ENCODE measurements around the gene TP53.
"Not testable (repeated sequence)": the region's sequence is repeated elsewhere in the genome, so short reads cannot be mapped to it uniquely, and the experiment has no call there.

Gene TP53

DNA sequence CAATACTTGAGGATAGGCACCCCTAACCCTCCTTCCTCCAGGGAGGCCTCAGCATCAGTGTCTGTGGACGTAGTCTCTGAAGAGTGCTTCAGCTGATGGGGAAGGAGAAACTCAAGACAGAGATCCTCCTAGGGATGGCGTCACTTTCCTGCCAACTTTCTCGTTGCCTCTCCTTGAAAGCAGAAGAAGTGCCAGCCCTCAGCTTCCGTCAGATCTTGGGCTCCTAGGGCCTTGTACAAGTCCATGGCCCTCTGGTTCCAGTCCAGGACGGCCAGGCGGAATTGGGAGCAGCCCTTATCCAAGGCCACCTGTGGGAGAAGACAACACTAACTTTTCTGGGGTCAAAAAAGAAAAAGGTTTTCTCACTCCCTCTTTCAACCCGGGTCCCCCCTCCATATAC is 61.0 kb downstream of the TP53 start:
- H3K4me3 ChIP-seq (ENCODE audit: control insufficient read depth, low read depth, low read length), result peak overlapping the region; percentile 63; the same call in 1 of the 2 replicates
- DNase-seq (ENCODE audit: low read depth), result no peak
- TF ChIP-seq, protein P1, sequence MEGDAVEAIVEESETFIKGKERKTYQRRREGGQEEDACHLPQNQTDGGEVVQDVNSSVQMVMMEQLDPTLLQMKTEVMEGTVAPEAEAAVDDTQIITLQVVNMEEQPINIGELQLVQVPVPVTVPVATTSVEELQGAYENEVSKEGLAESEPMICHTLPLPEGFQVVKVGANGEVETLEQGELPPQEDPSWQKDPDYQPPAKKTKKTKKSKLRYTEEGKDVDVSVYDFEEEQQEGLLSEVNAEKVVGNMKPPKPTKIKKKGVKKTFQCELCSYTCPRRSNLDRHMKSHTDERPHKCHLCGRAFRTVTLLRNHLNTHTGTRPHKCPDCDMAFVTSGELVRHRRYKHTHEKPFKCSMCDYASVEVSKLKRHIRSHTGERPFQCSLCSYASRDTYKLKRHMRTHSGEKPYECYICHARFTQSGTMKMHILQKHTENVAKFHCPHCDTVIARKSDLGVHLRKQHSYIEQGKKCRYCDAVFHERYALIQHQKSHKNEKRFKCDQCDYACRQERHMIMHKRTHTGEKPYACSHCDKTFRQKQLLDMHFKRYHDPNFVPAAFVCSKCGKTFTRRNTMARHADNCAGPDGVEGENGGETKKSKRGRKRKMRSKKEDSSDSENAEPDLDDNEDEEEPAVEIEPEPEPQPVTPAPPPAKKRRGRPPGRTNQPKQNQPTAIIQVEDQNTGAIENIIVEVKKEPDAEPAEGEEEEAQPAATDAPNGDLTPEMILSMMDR (IDR thresholded peaks at IDR 0.05; ENCODE audit: control insufficient read depth, insufficient read depth, low read depth, low read length, missing control alignments), result no peak

DNA sequence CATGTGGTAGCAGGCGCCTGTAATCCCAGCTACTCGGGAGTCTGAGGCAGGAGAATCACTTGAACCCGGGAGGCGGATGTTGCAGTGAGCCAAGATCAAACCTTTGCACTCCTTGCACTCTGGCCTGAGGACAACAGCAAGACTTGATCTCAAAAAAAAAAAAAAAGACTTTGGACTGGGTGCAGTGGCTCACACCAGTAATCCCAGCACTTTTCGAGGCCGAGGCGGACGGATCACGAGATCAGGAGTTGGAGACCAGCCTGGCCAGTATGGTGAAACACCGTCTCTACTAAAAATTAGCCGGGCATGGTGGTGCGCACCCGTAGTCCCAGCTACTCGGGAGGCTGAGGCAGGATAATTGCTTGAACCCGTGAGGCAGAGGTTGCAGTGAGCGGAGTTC is 61.5 kb downstream of the TP53 start:
- not testable (repeated sequence) for DNase-seq (ENCODE audit: low read depth); H3K4me3 ChIP-seq (ENCODE audit: control insufficient read depth, low read depth, low read length)

DNA sequence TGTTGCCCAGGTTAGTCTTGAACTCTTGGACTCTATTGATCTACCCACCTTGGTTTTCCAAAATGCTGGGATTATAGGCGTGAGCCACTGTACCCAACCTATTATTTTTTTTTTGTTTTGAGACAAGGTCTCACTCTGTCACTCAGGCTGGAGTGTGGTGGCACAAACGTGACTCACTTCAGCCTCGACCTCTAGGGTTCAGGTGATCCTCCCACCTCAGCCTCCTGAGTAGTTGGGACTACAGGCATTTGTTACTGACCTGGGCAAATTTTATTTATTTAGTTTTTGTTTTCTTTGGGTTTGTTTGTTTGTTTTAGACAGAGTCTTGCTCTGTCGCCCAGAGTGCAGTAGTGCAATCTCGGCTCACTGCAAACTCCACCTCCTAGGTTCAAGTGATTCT is 63.6 kb downstream of the TP53 start:
- TF ChIP-seq, protein P1 (IDR thresholded peaks at IDR 0.05; ENCODE audit: control insufficient read depth, insufficient read depth, low read depth, low read length, missing control alignments), result no peak
- H3K4me3 ChIP-seq (ENCODE audit: control insufficient read depth, low read depth, low read length), result no peak overlapping the region
- no peak for DNase-seq (ENCODE audit: low read depth)

DNA sequence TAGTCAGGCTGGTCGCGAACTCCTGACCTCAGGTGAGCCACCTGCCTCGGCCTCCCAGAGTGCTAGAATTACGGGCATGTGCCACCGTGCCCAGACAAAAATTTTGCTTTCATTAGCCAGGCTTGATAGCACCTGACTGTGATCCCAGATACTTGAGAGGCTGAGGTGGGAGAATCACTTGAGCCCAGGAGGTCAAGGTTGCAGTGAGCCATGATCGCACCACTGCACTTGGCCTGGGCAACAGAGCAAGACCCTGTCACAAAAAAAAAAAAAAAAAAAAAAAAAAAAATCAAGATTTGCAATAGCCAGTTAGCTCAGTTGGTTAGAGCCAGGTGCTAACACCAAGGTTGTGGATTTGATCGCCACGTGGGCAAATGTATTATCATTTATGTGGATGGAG is 66.5 kb downstream of the TP53 start:
- DNase-seq (ENCODE audit: low read depth), result no peak
- no peak overlapping the region for H3K4me3 ChIP-seq (ENCODE audit: control insufficient read depth, low read depth, low read length)
- TF ChIP-seq, protein P1 (IDR thresholded peaks at IDR 0.05; ENCODE audit: control insufficient read depth, insufficient read depth, low read depth, low read length, missing control alignments), result no peak

DNA sequence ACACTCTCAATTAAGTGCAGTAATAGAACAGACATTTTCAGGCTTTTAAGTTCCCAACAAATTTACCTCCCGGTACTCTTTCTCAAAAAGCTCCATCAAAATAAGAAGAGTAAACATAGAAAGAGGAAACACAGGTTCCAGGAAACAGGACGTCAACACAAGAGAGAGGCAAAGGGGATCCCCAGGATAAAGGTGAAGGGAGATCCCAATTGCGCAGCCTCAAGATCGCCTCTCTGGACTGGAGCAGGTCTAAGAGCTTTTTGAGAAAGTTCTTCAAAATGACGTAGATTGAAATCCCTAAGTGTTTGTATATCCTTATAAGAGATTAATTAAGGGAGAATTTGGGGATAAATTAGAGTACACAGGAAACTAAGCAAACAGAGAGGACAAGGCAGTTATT is 68.7 kb downstream of the TP53 start:
- H3K4me3 ChIP-seq (ENCODE audit: control insufficient read depth, low read depth, low read length), result no peak overlapping the region
- DNase-seq (ENCODE audit: low read depth), result no peak
- TF ChIP-seq, protein P1 (IDR thresholded peaks at IDR 0.05; ENCODE audit: control insufficient read depth, insufficient read depth, low read depth, low read length, missing control alignments), result no peak

Measured in AG09309 (cell line).